Type B pancreatic cell (in vitro differentiated cells): Measurements from ENCODE around the gene GYPB. TPM values are rescaled to one million over a fixed set of nuclear protein-coding genes. Genes with fewer than 3 reads are reported as not detected.
"Not testable (repeated sequence)": the region's sequence is repeated elsewhere in the genome, so short reads cannot be mapped to it uniquely, and the experiment has no call there.

Source experiments
- DNase-seq: peaks from one replicate; pipeline ENCODE4 v3.0.0; 2021; ENCODE audit warnings: mixed read lengths; ENCODE audit not compliant: unreplicated experiment; ENCODE audit errors: extremely low spot score
- H3K27ac Mint-ChIP-seq: 2 replicates; pipeline ENCODE4 v1.8.0; 2021; ENCODE audit warnings: mild to moderate bottlenecking, mixed read lengths
- H3K27me3 Mint-ChIP-seq: 2 replicates; pipeline ENCODE4 v1.8.0; 2021; ENCODE audit warnings: mixed read lengths
- H3K36me3 Mint-ChIP-seq: 2 replicates; pipeline ENCODE4 v1.8.0; 2021; ENCODE audit warnings: mixed read lengths
- H3K4me1 Mint-ChIP-seq: one replicate; pipeline ENCODE4 v1.8.0; 2021; ENCODE audit warnings: mixed read lengths; ENCODE audit not compliant: unreplicated experiment
- H3K4me3 Mint-ChIP-seq: 2 replicates; pipeline ENCODE4 v1.8.0; 2021; ENCODE audit warnings: mild to moderate bottlenecking, mixed read lengths
- H3K9me3 Mint-ChIP-seq: 2 replicates; pipeline ENCODE4 v1.8.0; 2021; ENCODE audit warnings: mixed read lengths
- total RNA-seq: library from RNA; stranded (reverse); gene quantifications from 2 replicates; pipeline ENCODE4 v1.2.1, GENCODE V29; 2021; ENCODE audit warnings: low replicate concordance
- TF ChIP-seq, protein P1 (sequence below): fragments of 200-600 bp; sonication (generic); conservative IDR thresholded peaks from 2 replicates; pipeline ENCODE4 v1.5.0; 2021; ENCODE audit warnings: antibody characterized with exemption, mild to moderate bottlenecking

GYPB gene
- total RNA-seq, 1 donor from 2014 or later: not detected

DNA sequence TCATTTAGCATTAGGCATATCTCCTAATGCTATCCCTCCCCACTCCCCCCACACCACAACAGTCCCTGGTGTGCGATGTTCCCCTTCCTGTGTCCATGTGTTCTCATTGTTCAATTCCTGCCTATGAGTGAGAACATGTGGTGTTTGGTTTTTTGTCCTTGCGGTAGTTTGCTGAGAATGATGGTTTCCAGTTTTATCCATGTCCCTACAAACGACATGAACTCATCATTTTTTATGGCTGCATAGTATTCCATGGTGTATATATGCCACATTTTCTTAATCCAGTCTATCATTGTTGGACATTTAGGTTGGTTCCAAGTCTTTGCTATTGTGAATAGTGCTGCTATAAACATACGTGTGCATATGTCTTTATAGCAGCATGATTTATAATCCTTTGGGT, 7.5 kb upstream of the GYPB start:
- H3K27me3 Mint-ChIP-seq: peaks cover 12% of the 10 kb centered on the region
- not testable (repeated sequence) for H3K9me3 Mint-ChIP-seq, H3K4me3 Mint-ChIP-seq, DNase-seq, H3K4me1 Mint-ChIP-seq, H3K27ac Mint-ChIP-seq, H3K36me3 Mint-ChIP-seq

DNA sequence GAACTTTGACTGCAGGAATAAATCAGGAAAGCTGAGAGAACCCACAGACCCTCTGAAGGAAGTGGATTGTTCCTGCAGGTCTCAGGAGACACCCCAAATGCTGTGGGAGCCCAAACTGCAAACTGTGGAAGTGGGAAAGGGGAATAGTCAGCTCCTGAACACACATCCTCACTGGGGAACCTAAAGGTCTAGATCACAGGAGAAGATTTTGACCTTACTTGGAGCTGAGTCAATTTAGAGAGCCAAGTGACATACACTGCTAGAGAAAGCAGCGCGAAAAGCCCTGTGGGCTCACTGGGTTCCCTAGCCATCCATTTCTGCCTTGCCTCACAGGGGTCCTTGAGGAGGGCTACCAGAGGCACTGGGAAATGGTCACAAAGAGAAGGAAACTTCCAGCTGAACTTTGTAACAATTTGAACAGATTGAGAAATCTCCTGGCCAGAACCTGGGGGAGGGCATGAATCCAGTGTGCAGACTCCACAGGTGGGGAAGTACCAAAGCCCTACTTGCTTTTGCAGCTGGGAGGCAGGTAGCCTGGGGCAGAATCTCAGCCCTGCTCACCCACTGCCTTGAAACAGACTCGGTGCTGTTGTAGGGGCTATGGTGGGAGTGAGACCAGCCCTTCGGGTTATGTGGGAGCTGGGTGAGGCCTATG, 5.3 kb upstream of the GYPB start:
- not testable (repeated sequence) for DNase-seq, H3K36me3 Mint-ChIP-seq, H3K4me1 Mint-ChIP-seq, H3K27ac Mint-ChIP-seq, H3K4me3 Mint-ChIP-seq, H3K9me3 Mint-ChIP-seq
- peaks cover 14% of the 10 kb centered on the region for H3K27me3 Mint-ChIP-seq

DNA sequence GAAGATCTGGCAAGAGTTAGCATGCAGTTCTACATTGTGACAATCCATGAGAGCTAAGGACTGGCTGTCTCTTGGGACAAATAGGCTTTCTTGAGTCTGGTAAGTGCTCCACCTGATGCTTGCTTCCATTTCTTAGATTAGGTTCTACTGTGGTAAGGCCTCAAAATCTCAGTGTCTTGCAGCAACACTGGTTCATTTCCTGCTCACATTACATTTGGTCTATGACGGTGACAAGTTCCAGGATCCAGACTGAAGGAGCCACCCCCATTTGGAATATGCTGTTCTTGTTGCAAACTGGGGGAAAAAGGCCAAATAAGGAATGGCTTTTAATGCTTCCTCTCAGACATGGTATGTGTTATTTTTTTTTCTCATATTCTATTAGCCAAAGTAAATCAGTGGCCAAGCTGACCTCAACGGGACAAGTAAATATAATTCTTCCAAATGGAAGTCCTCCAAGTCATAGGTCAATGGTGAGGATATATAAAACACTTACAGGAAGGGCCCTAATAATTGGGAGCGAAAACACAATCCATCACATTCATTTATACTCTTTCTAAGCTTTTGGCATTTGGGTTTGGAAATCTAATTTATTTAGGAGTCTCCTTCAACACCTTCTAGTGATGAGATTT, 3.7 kb upstream of the GYPB start:
- not testable (repeated sequence) for H3K27me3 Mint-ChIP-seq, H3K36me3 Mint-ChIP-seq, H3K4me3 Mint-ChIP-seq, H3K9me3 Mint-ChIP-seq, DNase-seq, H3K4me1 Mint-ChIP-seq, H3K27ac Mint-ChIP-seq

DNA sequence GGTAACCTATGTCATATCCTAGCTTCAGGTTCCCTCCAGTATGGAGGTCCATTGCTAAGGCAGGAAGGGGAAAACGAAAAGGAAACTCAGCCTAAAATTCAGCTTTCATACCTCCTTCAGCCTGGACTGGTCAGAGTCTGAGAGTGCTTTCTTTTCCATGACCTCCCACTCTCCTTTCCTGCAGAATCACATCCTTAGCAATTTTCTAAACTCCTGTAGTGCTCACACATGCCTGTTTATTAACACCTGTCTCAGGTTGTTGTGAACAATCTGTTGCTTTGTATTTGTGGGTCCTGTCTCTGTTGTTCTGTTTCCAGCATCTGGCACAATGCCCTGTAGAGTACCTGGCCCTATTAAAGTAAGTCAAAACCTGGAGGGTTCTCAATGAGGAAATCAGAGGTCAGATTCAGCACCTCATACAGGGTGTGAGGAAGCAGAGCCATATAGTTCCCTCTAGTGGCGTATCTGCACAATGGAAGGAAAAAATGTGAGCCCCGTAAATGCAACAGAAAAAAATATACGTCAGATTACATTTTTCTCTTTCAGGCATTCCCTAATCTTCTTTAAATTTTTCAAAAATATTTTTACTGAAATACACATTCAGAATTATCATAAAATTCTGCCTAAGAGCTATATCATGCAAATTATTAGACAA, 2.3 kb upstream of the GYPB start:
- H3K27ac Mint-ChIP-seq, H3K4me1 Mint-ChIP-seq, H3K4me3 Mint-ChIP-seq, DNase-seq, H3K9me3 Mint-ChIP-seq, H3K36me3 Mint-ChIP-seq, H3K27me3 Mint-ChIP-seq: not testable (repeated sequence)
- TF ChIP-seq, protein P1, sequence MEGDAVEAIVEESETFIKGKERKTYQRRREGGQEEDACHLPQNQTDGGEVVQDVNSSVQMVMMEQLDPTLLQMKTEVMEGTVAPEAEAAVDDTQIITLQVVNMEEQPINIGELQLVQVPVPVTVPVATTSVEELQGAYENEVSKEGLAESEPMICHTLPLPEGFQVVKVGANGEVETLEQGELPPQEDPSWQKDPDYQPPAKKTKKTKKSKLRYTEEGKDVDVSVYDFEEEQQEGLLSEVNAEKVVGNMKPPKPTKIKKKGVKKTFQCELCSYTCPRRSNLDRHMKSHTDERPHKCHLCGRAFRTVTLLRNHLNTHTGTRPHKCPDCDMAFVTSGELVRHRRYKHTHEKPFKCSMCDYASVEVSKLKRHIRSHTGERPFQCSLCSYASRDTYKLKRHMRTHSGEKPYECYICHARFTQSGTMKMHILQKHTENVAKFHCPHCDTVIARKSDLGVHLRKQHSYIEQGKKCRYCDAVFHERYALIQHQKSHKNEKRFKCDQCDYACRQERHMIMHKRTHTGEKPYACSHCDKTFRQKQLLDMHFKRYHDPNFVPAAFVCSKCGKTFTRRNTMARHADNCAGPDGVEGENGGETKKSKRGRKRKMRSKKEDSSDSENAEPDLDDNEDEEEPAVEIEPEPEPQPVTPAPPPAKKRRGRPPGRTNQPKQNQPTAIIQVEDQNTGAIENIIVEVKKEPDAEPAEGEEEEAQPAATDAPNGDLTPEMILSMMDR: peak; percentile 76

- H3K4me3 Mint-ChIP-seq, DNase-seq, H3K27ac Mint-ChIP-seq, H3K4me1 Mint-ChIP-seq, H3K36me3 Mint-ChIP-seq, H3K27me3 Mint-ChIP-seq, H3K9me3 Mint-ChIP-seq: not testable (repeated sequence)
Measured at GRCh38 chr4:144018223-144019000, 768 bp downstream of the GYPB start.

GRCh38 chr4:144017271-144017670, 1.9 kb downstream of the GYPB start:
- H3K27ac Mint-ChIP-seq, H3K4me3 Mint-ChIP-seq, H3K4me1 Mint-ChIP-seq, H3K27me3 Mint-ChIP-seq, DNase-seq, H3K36me3 Mint-ChIP-seq, H3K9me3 Mint-ChIP-seq: not testable (repeated sequence)

GRCh38 chr4:144016057-144016605, 3.0 kb downstream of the GYPB start:
- H3K27me3 Mint-ChIP-seq, H3K27ac Mint-ChIP-seq, DNase-seq, H3K36me3 Mint-ChIP-seq, H3K4me3 Mint-ChIP-seq, H3K9me3 Mint-ChIP-seq, H3K4me1 Mint-ChIP-seq: not testable (repeated sequence)

DNA sequence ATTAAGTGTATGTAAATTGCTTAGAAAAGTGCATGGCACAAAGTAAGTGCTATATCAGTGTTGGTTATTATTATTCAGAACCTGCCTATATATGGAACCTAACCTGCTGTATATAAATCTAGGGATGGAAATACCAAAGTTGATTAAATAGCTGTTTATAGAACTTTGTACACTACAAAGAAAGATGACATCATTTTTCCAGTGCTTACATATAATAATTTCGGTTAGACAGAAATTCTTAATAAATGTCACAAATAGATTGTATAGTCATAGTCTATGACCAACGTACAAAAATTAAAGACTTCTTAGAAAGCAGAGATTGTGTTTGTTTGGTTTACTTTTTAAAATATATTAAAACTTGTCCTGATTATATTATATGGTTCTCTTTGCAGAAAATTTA, 4.4 kb downstream of the GYPB start:
- DNase-seq: no peak
- Mint-ChIP-seq H3K36me3 (no peaks in the 10 kb centered on the region), H3K27ac (no peak overlapping the region), H3K27me3 (peaks cover 3% of the 10 kb centered on the region), H3K9me3 (no peaks in the 10 kb centered on the region), H3K4me1 (no peaks in the 10 kb centered on the region), H3K4me3 (no peak overlapping the region)
- TF ChIP-seq, protein P1: no peak

- not testable (repeated sequence) for H3K27ac Mint-ChIP-seq, H3K9me3 Mint-ChIP-seq, H3K36me3 Mint-ChIP-seq, DNase-seq, H3K4me3 Mint-ChIP-seq, H3K4me1 Mint-ChIP-seq, H3K27me3 Mint-ChIP-seq
Measured at GRCh38 chr4:144008602-144009001, 10.6 kb downstream of the GYPB start.

- not testable (repeated sequence) for DNase-seq, H3K9me3 Mint-ChIP-seq, H3K36me3 Mint-ChIP-seq, H3K4me3 Mint-ChIP-seq, H3K27me3 Mint-ChIP-seq, H3K4me1 Mint-ChIP-seq, H3K27ac Mint-ChIP-seq
Measured at GRCh38 chr4:144007960-144008359, 11.2 kb downstream of the GYPB start.

GRCh38 chr4:144006200-144006803, 12.9 kb downstream of the GYPB start:
- H3K4me1 Mint-ChIP-seq, H3K36me3 Mint-ChIP-seq, H3K27ac Mint-ChIP-seq, H3K4me3 Mint-ChIP-seq, H3K9me3 Mint-ChIP-seq, H3K27me3 Mint-ChIP-seq, DNase-seq: not testable (repeated sequence)
